NCI-H1436 (cell line): ENCODE data around the gene SEMA6B.

Experiments used
- DNase-seq: peaks from one replicate; lab custom pipeline; 2025; lab: John Stamatoyannopoulos, UW

The SEMA6B gene

GRCh38 chr19:4525563-4526002, 33.9 kb downstream of the SEMA6B start:
- DNase-seq = no peak

- DNase-seq = peak; percentile 19
Observed at GRCh38 chr19:4524808-4525562, 34.5 kb downstream of the SEMA6B start.

- DNase-seq = no peak
Observed at GRCh38 chr19:4523306-4524110, 36.0 kb downstream of the SEMA6B start.

- DNase-seq = no peak
Observed at GRCh38 chr19:4522291-4523002, 37.0 kb downstream of the SEMA6B start.

GRCh38 chr19:4521888-4522242, 37.6 kb downstream of the SEMA6B start:
- no peak for DNase-seq

- no peak for DNase-seq
Observed at GRCh38 chr19:4521170-4521887, 38.2 kb downstream of the SEMA6B start.

- DNase-seq = no peak
Observed at GRCh38 chr19:4519521-4520277, 39.8 kb downstream of the SEMA6B start.

- no peak for DNase-seq
Observed at GRCh38 chr19:4519172-4519496, 40.4 kb downstream of the SEMA6B start.

- DNase-seq = no peak
Observed at GRCh38 chr19:4518345-4519171, 40.9 kb downstream of the SEMA6B start, which contains the start of gene PLIN4. Gene PLIN4 (minus strand): TSS chr19:4518486. CDS start chr19:4518272, 214 bp downstream.

- no peak for DNase-seq
Observed at GRCh38 chr19:4517451-4518057, 41.9 kb downstream of the SEMA6B start.

- no peak for DNase-seq
Observed at GRCh38 chr19:4516939-4517300, 42.6 kb downstream of the SEMA6B start.

- DNase-seq = no peak
Observed at GRCh38 chr19:4516199-4516938, 43.1 kb downstream of the SEMA6B start.

GRCh38 chr19:4515732-4516131, 43.8 kb downstream of the SEMA6B start:
- DNase-seq = no peak

- no peak for DNase-seq
Observed at GRCh38 chr19:4513248-4513647, 46.2 kb downstream of the SEMA6B start.

GRCh38 chr19:4512070-4512469, 47.4 kb downstream of the SEMA6B start:
- no peak for DNase-seq

GRCh38 chr19:4511300-4512054, 48.0 kb downstream of the SEMA6B start:
- DNase-seq = no peak

GRCh38 chr19:4510435-4511255, 48.8 kb downstream of the SEMA6B start:
- DNase-seq = no peak

GRCh38 chr19:4508698-4509097, 50.8 kb downstream of the SEMA6B start:
- no peak for DNase-seq
